GM23338 (cell line): ENCODE results near the gene SLCO3A1. TPM values are rescaled to one million over a fixed set of nuclear protein-coding genes. Genes with fewer than 3 reads are reported as not detected.

Experiments
- ATAC-seq: fragments of 200-7000 bp; cut with Tn5 transposase; 3 replicates; pipeline ENCODE4 v1.9.1; 2020
- DNase-seq: peaks from one replicate; pipeline ENCODE4 v3.0.0-alpha.2; 2015; ENCODE audit warnings: low spot score
- H2AFZ ChIP-seq: fragments of 200-600 bp; sonication (generic); 2 replicates; pipeline ENCODE4 v1.8.0; 2016; ENCODE audit warnings: antibody characterized with exemption, mild to moderate bottlenecking, moderate library complexity
- H3F3A ChIP-seq: fragments of 200-600 bp; sonication (generic); replicated peaks from 2 replicates; pipeline ENCODE4 v1.8.0; 2017; ENCODE audit warnings: antibody characterized with exemption, mixed run types, low read depth
- H3K27ac ChIP-seq: fragments of 200-600 bp; sonication (generic); 2 replicates; pipeline ENCODE4 v1.6.1; 2016; ENCODE audit warnings: low read depth
- H3K27me3 ChIP-seq: fragments of 200-600 bp; sonication (generic); 2 replicates; pipeline ENCODE4 v1.8.0; 2016; ENCODE audit warnings: mild to moderate bottlenecking, mixed run types, moderate library complexity; ENCODE audit not compliant: insufficient read depth
- H3K36me3 ChIP-seq: fragments of 200-600 bp; sonication (generic); 2 replicates; pipeline ENCODE4 v1.8.0; 2016; ENCODE audit warnings: mild to moderate bottlenecking; ENCODE audit not compliant: insufficient read depth
- H3K4me1 ChIP-seq: fragments of 200-600 bp; sonication (generic); 2 replicates; pipeline ENCODE4 v1.8.0; 2016; ENCODE audit warnings: mild to moderate bottlenecking, moderate library complexity; ENCODE audit not compliant: insufficient read depth
- H3K4me2 ChIP-seq: fragments of 200-600 bp; sonication (generic); 2 replicates; pipeline ENCODE4 v1.7.1; 2017; ENCODE audit warnings: mixed run types
- H3K4me3 ChIP-seq: fragments of 200-600 bp; sonication (generic); 2 replicates; pipeline ENCODE4 v1.6.1; 2016; ENCODE audit warnings: mixed run types
- H3K79me2 ChIP-seq: fragments of 200-600 bp; sonication (generic); replicated peaks from 2 replicates; pipeline ENCODE4 v1.8.0; 2017; ENCODE audit warnings: mild to moderate bottlenecking; ENCODE audit not compliant: insufficient read depth
- H3K9me2 ChIP-seq: fragments of 200-600 bp; sonication (generic); 2 replicates; pipeline ENCODE4 v1.8.0; 2017; ENCODE audit not compliant: insufficient read depth
- H4K20me1 ChIP-seq: fragments of 200-600 bp; sonication (generic); replicated peaks from 2 replicates; pipeline ENCODE4 v1.8.0; 2017; ENCODE audit warnings: mild to moderate bottlenecking; ENCODE audit not compliant: insufficient read depth
- H3K27ac Mint-ChIP-seq: 2 replicates; pipeline ENCODE4 v1.8.0; 2020; ENCODE audit warnings: inconsistent platforms, mild to moderate bottlenecking, moderate library complexity, mixed read lengths
- H3K27me3 Mint-ChIP-seq: 3 replicates; pipeline ENCODE4 v1.8.0; 2022; ENCODE audit warnings: low read depth, mild to moderate bottlenecking, moderate library complexity, mixed read lengths, inconsistent platforms; ENCODE audit not compliant: insufficient read depth, poor library complexity
- H3K36me3 Mint-ChIP-seq: 3 replicates; pipeline ENCODE4 v1.8.0; 2021; ENCODE audit warnings: low read depth, mild to moderate bottlenecking, inconsistent platforms, moderate library complexity, mixed read lengths
- H3K4me1 Mint-ChIP-seq: 3 replicates; pipeline ENCODE4 v1.8.0; 2020; ENCODE audit warnings: mild to moderate bottlenecking, inconsistent platforms, mixed read lengths
- H3K4me3 Mint-ChIP-seq: 3 replicates; pipeline ENCODE4 v1.8.0; 2021; ENCODE audit warnings: moderate library complexity, mild to moderate bottlenecking, inconsistent platforms, mixed read lengths
- H3K9me3 Mint-ChIP-seq: 3 replicates; pipeline ENCODE4 v1.8.0; 2020; ENCODE audit warnings: moderate library complexity, mild to moderate bottlenecking, inconsistent platforms, mixed read lengths
- CREB1 ChIP-seq: fragments of 250-450 bp; sonication (Bioruptor Pico); IDR thresholded peaks from 2 replicates; pipeline ENCODE4 v1.5.0; 2020; ENCODE audit warnings: low read depth, mild to moderate bottlenecking, moderate library complexity
- CTCF ChIP-seq, 2 experiments: fragments of 200-600 bp in 1 of 2; sonication (generic) in 1 of 2; conservative IDR thresholded peaks; 2 replicates each; pipeline versions ENCODE4 v1.5.1 to v1.6.1; 2016 to 2017; ENCODE audit warnings: antibody characterized with exemption in 2 of 2, low read depth in 2 of 2, mild to moderate bottlenecking in 2 of 2, moderate library complexity in 1 of 2
- EZH2 ChIP-seq: fragments of 200-600 bp; sonication (generic); IDR thresholded peaks from one replicate; pipeline ENCODE4 v1.8.0; 2017; ENCODE audit warnings: antibody characterized with exemption, mild to moderate bottlenecking, low read depth; ENCODE audit not compliant: unreplicated experiment
- EZH2phosphoT487 ChIP-seq: fragments of 200-600 bp; sonication (generic); IDR thresholded peaks from one replicate; pipeline ENCODE4 v1.8.1; 2018; ENCODE audit warnings: antibody characterized with exemption; ENCODE audit not compliant: unreplicated experiment
- JUNB ChIP-seq: IDR thresholded peaks from one replicate; pipeline ENCODE4 v1.6.1; 2016; ENCODE audit warnings: antibody characterized with exemption; ENCODE audit not compliant: unreplicated experiment
- NANOG ChIP-seq: IDR thresholded peaks from 2 replicates; pipeline ENCODE4 v1.6.1; 2016; ENCODE audit warnings: antibody characterized with exemption, borderline replicate concordance
- POLR2AphosphoS5 ChIP-seq: IDR thresholded peaks from 2 replicates; pipeline ENCODE4 v1.6.1; 2016; ENCODE audit warnings: antibody characterized with exemption, low read depth
- REST ChIP-seq: IDR thresholded peaks from one replicate; pipeline ENCODE4 v1.6.1; 2018; ENCODE audit warnings: antibody characterized with exemption; ENCODE audit not compliant: unreplicated experiment
- STAT1 ChIP-seq: IDR thresholded peaks from one replicate; pipeline ENCODE4 v1.6.1; 2016; ENCODE audit warnings: antibody characterized with exemption; ENCODE audit not compliant: unreplicated experiment
- ZNF114 ChIP-seq: fragments of 250-450 bp; sonication (Bioruptor Pico); IDR thresholded peaks from 2 replicates; pipeline ENCODE4 v1.5.0; 2020; ENCODE audit warnings: mild to moderate bottlenecking, moderate library complexity
- ZNF331 ChIP-seq: fragments of 250-450 bp; sonication (Bioruptor Pico); IDR thresholded peaks from 2 replicates; pipeline ENCODE4 v1.5.0; 2020; ENCODE audit warnings: low read depth, mild to moderate bottlenecking, moderate library complexity
- polyA plus RNA-seq: library from polyadenylated mRNA; unstranded; fragments of >200 nt; fragmentation: Nextera tagmentation; extraction: Ambion mirVana; gene quantifications from 2 replicates; pipeline ENCODE4 v1.2.1, GENCODE V29; 2016
- total RNA-seq: library from RNA; depleted of rRNA; stranded (reverse); fragments of >200 nt; shearing (Covaris generic); gene quantifications from 2 replicates; pipeline ENCODE4 v1.2.3, GENCODE V29; 2014
- TF ChIP-seq, protein P1 (sequence below): fragments of 250-450 bp; sonication (Bioruptor Pico); IDR thresholded peaks from 2 replicates; pipeline ENCODE4 v1.5.0; 2020; ENCODE audit warnings: mild to moderate bottlenecking, moderate library complexity
- TF ChIP-seq, protein P2 (sequence below): IDR thresholded peaks from 2 replicates; pipeline ENCODE4 v1.6.1; 2016; ENCODE audit warnings: antibody characterized with exemption

Gene SLCO3A1
- total and polyA plus RNA-seq, 2 experiments from 2014 or later = 7.3 to 9.4 TPM

- no peaks in the 10 kb centered on the region for H3K36me3 Mint-ChIP-seq
- Histone ChIP-seq H3K4me2 (no peak overlapping the region), H4K20me1 (peaks cover 3% of the 10 kb centered on the region; the same call in 1 of the 2 replicates), H3K4me1 (peaks cover 44% of the 10 kb centered on the region), H3K79me2 (peaks cover 34% of the 10 kb centered on the region), H3F3A (no peaks in the 10 kb centered on the region), H2AFZ (no peak overlapping the region), H3K9me2 (0 out of 2 replicates have a peak, but pooled peaks cover 6% of the 10 kb centered on the region), H3K4me3 (no peak overlapping the region), H3K36me3 (no peaks in the 10 kb centered on the region), H3K27me3 (no peaks in the 10 kb centered on the region), H3K27ac (no peak overlapping the region; the same call in 1 of the 2 replicates)
- H3K9me3 Mint-ChIP-seq = no peaks in the 10 kb centered on the region
- no peak overlapping the region for H3K4me3 Mint-ChIP-seq
- peaks cover 41% of the 10 kb centered on the region for H3K4me1 Mint-ChIP-seq
- no peak for ATAC-seq
- no peak overlapping the region for H3K27ac Mint-ChIP-seq
- TF ChIP-seq JUNB (no peak), EZH2 (no peak), POLR2AphosphoS5 (no peak), ZNF331 (no peak), ZNF114 (CRISPR knock-in tag) (no peak), REST (no peak), STAT1 (no peak), NANOG (no peak), EZH2phosphoT487 (no peak), CTCF (conservative IDR thresholded peaks at IDR 0.05; ENCODE audit: low read depth in 2 of 2) (no peak), CREB1 (no peak)
- TF ChIP-seq, protein P1, sequence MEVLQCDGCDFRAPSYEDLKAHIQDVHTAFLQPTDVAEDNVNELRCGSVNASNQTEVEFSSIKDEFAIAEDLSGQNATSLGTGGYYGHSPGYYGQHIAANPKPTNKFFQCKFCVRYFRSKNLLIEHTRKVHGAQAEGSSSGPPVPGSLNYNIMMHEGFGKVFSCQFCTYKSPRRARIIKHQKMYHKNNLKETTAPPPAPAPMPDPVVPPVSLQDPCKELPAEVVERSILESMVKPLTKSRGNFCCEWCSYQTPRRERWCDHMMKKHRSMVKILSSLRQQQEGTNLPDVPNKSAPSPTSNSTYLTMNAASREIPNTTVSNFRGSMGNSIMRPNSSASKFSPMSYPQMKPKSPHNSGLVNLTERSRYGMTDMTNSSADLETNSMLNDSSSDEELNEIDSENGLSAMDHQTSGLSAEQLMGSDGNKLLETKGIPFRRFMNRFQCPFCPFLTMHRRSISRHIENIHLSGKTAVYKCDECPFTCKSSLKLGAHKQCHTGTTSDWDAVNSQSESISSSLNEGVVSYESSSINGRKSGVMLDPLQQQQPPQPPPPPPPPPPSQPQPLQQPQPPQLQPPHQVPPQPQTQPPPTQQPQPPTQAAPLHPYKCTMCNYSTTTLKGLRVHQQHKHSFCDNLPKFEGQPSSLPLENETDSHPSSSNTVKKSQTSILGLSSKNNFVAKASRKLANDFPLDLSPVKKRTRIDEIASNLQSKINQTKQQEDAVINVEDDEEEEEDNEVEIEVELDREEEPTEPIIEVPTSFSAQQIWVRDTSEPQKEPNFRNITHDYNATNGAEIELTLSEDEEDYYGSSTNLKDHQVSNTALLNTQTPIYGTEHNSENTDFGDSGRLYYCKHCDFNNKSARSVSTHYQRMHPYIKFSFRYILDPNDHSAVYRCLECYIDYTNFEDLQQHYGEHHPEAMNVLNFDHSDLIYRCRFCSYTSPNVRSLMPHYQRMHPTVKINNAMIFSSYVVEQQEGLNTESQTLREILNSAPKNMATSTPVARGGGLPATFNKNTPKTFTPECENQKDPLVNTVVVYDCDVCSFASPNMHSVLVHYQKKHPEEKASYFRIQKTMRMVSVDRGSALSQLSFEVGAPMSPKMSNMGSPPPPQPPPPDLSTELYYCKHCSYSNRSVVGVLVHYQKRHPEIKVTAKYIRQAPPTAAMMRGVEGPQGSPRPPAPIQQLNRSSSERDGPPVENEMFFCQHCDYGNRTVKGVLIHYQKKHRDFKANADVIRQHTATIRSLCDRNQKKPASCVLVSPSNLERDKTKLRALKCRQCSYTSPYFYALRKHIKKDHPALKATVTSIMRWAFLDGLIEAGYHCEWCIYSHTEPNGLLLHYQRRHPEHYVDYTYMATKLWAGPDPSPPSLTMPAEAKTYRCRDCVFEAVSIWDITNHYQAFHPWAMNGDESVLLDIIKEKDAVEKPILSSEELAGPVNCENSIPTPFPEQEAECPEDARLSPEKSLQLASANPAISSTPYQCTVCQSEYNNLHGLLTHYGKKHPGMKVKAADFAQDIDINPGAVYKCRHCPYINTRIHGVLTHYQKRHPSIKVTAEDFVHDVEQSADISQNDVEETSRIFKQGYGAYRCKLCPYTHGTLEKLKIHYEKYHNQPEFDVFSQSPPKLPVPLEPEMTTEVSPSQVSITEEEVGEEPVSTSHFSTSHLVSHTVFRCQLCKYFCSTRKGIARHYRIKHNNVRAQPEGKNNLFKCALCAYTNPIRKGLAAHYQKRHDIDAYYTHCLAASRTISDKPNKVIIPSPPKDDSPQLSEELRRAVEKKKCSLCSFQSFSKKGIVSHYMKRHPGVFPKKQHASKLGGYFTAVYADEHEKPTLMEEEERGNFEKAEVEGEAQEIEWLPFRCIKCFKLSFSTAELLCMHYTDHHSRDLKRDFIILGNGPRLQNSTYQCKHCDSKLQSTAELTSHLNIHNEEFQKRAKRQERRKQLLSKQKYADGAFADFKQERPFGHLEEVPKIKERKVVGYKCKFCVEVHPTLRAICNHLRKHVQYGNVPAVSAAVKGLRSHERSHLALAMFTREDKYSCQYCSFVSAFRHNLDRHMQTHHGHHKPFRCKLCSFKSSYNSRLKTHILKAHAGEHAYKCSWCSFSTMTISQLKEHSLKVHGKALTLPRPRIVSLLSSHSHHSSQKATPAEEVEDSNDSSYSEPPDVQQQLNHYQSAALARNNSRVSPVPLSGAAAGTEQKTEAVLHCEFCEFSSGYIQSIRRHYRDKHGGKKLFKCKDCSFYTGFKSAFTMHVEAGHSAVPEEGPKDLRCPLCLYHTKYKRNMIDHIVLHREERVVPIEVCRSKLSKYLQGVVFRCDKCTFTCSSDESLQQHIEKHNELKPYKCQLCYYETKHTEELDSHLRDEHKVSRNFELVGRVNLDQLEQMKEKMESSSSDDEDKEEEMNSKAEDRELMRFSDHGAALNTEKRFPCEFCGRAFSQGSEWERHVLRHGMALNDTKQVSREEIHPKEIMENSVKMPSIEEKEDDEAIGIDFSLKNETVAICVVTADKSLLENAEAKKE (CRISPR knock-in tag) = no peak
- TF ChIP-seq, protein P2, sequence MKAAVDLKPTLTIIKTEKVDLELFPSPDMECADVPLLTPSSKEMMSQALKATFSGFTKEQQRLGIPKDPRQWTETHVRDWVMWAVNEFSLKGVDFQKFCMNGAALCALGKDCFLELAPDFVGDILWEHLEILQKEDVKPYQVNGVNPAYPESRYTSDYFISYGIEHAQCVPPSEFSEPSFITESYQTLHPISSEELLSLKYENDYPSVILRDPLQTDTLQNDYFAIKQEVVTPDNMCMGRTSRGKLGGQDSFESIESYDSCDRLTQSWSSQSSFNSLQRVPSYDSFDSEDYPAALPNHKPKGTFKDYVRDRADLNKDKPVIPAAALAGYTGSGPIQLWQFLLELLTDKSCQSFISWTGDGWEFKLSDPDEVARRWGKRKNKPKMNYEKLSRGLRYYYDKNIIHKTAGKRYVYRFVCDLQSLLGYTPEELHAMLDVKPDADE = no peak
- H3K27me3 Mint-ChIP-seq = no peaks in the 10 kb centered on the region
- DNase-seq = no peak
Measured at GRCh38 chr15:91898843-91899242, 45.3 kb downstream of the SLCO3A1 start.
